HPDE6-E6E7 (cell line): ENCODE data around the gene HOXA7.

Experiments
- DNase-seq: peaks from one replicate; pipeline ENCODE4 v3.0.0; 2011; ENCODE audit warnings: missing footprints; ENCODE audit errors: extremely low spot score

Gene HOXA7

GRCh38 chr7:27133409-27134231 lies 22.9 kb downstream of the HOXA7 start:
- no peak for DNase-seq

DNA sequence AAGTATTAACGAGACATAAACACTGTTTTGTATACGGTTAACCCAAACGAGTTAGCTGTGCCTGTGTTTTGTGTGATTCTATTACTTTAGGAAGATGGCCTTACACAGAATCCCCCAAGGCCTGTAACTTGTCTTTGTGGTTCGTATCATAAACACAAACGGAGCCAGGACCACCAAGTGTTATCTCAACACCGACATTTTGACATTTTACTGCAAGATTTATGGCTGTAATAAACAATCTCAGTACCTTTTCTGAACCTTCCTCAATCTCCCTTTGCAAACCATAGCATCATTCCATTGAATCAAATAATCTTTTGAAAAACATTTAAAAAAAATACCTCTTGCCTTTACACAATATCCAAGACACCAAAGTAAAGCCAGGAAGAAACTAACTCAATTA lies 23.5 kb downstream of the HOXA7 start:
- DNase-seq = no peak

DNA sequence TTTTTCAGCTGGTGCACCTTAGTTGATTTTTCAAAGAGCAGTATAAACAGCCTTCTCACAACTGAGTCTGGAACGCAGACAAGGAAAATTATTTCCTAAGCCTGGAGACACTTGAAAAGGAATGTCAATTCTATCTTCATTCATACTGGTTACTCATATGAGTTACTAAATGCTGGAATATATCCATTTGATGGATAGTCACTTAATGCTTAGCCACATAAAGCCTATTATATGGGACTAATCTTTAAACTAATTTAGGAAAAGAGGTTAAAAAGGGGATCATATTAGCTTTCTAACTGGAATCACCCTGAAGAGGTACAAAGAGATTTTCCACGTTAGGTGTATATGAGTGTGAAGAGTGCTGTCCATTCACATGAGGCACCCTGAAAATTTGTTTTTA lies 24.3 kb downstream of the HOXA7 start:
- no peak for DNase-seq

- no peak for DNase-seq
These were observed 25.1 kb downstream of the HOXA7 start for GRCh38 chr7:27131390-27131819.

DNA sequence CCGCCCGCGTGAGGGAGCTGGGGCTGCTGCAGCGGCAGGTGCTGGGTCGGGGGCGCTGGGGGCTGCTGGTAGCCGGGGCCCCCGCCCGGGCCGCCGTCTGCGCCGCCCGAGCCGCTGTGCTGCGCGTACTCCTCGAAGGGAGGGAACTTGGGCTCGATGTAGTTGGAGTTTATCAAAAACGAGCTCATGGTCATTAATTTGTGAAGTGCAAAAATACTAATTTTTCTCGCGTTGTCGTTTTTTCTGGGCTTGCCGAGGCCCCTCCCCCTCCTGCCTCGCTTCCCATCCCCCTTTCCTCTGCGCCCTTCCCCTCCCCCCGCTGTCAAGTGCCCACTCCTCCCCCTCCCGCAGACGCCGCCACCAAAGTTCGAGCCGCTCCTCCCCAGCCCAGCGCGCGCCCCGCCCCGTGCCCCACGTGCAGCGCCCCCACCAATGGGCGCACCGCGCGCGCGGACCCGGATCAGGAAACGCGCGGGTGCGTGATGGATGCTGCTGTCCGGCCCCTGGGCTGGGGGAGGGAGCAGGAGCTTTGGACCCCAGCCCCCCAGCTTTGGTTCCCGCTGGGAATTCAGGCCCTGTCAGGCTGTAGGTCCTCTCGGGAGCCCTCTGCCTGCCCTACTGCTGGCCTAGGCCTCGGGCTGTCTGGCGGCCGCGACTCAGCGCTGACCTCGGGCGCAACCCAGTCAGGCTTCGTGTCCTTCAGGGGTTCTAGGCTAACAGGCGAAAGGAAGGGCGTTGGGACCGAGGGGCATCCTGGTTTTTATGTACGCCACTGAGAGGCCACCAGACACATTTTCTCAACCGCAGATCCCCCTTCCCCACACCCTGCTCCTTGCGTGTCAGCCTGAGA lies 25.7 kb downstream of the HOXA7 start, which contains the start of gene HOXA4:
TSS of gene HOXA4 (minus strand) at position 218 of the 850 bp plus-strand sequence. CDS start at position 194, 24 bp downstream.
- DNase-seq = no peak

- no peak for DNase-seq
These were observed 26.5 kb downstream of the HOXA7 start for GRCh38 chr7:27129729-27130539.

- DNase-seq = no peak
These were observed 27.4 kb downstream of the HOXA7 start for GRCh38 chr7:27128776-27129728.

- no peak for DNase-seq
These were observed 28.4 kb downstream of the HOXA7 start for GRCh38 chr7:27128034-27128433.

DNA sequence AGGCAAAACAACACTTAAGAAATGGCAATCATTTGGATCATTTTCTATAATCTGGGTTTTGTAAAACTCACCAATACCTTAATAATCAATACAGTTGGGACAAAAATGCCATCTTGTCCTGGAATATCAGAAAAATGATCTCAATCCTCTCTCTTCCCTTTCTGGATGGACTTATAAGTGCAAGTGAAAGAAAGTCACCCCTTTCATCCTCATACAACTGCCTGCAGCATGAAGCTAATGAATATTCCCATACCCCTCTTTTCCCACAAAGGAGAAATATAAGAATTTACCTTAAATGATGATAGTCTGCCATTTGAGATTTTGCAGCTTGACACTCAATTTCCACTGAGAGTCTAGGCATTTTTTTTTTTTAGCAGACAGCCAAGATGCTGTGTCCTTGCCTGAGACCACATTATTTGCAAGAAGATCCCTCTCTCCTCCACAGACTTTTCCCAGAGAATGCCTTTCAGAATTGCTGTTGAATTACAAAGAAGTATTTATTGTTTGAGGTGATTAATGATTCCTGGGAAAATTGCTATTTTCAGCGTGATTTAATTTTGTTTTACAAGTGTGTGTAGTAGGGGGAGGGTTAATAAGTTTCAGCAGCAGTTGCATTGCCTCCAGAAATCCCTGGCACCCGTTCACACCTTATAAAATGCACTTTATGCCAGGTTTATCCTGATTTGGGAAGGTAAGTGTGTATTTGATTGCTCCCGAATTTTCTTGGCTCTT lies 29.7 kb downstream of the HOXA7 start:
- no peak for DNase-seq

DNA sequence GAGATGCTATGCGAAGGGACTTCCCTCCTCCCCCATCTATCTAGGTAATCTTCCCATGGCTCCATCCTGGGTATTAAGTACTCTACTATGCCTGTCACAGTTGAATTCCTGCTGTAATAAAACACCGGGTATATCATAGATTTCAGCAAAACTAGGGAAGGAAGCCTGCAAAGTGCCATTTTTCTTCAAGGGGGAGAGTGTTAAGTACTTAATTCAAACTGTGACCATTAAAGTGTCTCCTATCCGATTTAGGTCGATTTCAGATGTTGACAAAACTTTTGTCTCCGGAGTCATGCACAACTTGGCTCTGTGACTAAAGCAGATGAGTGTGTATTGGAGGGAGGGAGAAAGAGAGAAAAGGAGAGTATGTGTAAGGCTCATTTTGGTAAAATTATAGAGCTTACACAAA lies 30.5 kb downstream of the HOXA7 start:
- no peak for DNase-seq

DNA sequence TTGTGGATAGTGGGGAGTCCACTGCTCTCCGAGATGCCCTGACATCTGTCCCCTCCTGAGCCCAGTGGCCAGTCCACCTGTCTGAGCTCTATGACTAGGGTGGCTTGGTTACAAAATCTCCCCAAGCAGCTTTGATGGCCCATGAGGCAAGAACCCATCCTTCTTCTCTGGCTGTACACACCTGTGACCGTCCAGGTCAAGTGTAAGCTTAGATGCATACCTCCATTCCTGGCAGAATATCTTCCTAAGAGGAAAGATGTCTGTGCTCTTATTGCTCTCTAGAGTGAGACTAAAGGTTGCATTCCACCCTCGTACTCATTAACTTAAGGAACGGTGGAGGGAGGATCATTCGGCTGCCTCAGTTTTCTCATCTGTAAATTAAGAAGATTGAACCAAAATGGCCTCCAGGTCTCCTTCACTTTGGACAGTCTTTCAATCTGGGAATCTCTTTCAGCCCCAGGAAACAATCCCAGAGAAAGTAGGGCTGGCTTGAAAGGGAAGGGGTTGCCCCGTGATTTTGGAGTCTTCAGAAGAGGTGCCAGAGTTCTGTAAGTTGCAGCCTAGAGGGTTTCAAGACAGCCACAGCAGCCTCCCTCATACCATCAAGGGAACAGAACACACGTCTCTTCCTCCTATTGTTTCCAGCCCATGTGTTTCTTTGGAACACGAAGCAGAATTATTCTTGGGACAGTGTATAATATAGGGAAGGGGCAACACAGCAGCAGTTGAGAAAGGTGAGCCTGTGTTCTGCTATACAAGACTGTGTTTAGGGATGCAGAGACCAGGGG lies 31.4 kb downstream of the HOXA7 start:
- no peak for DNase-seq

- DNase-seq = no peak
These were observed 32.2 kb downstream of the HOXA7 start for GRCh38 chr7:27124096-27124901.

DNA sequence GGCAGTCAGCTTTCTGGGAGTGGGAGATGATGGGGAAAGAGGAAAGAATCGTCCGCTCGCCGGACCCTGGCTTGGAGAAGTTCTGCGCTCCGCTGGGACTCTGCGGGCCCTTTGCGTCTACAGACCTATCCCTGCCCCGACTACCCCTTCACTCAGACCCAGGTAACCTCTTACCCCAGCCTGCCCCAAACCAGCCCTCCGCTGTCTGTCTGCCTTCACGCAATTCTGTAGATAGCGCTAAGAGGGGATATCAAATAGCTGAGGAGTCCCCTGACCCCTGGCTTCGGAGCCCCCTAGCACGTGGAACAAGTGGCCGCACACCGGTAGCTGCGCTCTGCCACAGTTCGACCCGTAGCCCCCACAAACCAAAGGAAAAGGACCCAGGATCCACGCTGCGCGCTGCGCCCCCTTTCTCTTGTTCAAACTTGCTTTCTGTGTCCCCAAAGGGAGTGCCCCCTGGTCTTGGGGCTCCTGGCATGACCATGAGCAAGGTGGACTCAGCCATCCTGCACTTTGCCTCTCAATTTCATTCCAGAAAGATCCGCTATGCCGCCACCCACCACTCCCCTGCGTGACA lies 32.9 kb downstream of the HOXA7 start:
- no peak for DNase-seq

GRCh38 chr7:27123007-27123476 lies 33.4 kb downstream of the HOXA7 start:
- no peak for DNase-seq

GRCh38 chr7:27122077-27122910 lies 34.2 kb downstream of the HOXA7 start:
- DNase-seq = no peak

DNA sequence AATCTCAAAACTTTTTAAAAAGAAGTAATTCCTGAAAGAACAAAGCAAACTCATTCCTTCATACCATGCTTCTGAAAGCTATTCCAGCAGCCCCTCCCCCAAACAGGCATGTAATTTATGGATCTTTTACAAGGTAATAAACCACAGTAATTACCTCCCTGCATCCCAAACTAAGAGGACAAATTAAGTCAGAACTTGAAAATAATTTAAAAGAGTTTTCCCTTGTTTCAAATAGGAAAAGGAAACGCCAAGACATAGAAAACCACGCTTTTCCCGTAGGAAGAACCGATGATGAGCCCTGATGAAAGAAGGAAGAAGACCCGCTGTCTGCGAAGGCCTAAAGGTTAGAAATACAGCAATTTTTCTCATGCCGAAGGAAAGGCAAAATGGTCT lies 34.8 kb downstream of the HOXA7 start:
- DNase-seq = no peak

- DNase-seq = no peak
These were observed 37.0 kb downstream of the HOXA7 start for GRCh38 chr7:27119412-27119911.
